Glutamatergic neuron (in vitro differentiated cells): ENCODE results near the gene GUCA1A. TPM values are rescaled to one million over a fixed set of nuclear protein-coding genes. Genes with fewer than 3 reads are reported as not detected.
A peak's percentile ranks its signal among the peaks of the same experiment; 100 is the strongest.

Experiments
- DNase-seq: peaks from one replicate; pipeline ENCODE4 v3.0.0; 2022
- H3K27ac Mint-ChIP-seq: one replicate; pipeline ENCODE4 v1.8.0; 2020; ENCODE audit warnings: mild to moderate bottlenecking, mixed read lengths, inconsistent platforms; ENCODE audit not compliant: unreplicated experiment
- H3K27me3 Mint-ChIP-seq: one replicate; pipeline ENCODE4 v1.8.0; 2020; ENCODE audit warnings: mild to moderate bottlenecking, moderate library complexity, mixed read lengths, inconsistent platforms; ENCODE audit not compliant: unreplicated experiment
- H3K36me3 Mint-ChIP-seq: one replicate; pipeline ENCODE4 v1.8.0; 2020; ENCODE audit warnings: mild to moderate bottlenecking, mixed read lengths, inconsistent platforms; ENCODE audit not compliant: unreplicated experiment
- H3K4me1 Mint-ChIP-seq: one replicate; pipeline ENCODE4 v1.8.0; 2020; ENCODE audit warnings: mild to moderate bottlenecking, low read depth, mixed read lengths, inconsistent platforms; ENCODE audit not compliant: unreplicated experiment
- H3K4me3 Mint-ChIP-seq: one replicate; pipeline ENCODE4 v1.8.0; 2020; ENCODE audit warnings: mild to moderate bottlenecking, mixed read lengths, inconsistent platforms; ENCODE audit not compliant: unreplicated experiment
- H3K9me3 Mint-ChIP-seq: one replicate; pipeline ENCODE4 v1.8.0; 2020; ENCODE audit warnings: mild to moderate bottlenecking, moderate library complexity, mixed read lengths, inconsistent platforms; ENCODE audit not compliant: unreplicated experiment
- total RNA-seq: library from RNA; stranded (reverse); fragmentation: NEBNext Ultra II Directional; extraction: Animal tissue kit (Norgen Biotek cat#: 25700); gene quantifications from one replicate; pipeline ENCODE4 v1.2.1, GENCODE V29; 2021; ENCODE audit not compliant: unreplicated experiment
- TF ChIP-seq, protein P1 (sequence below): fragments of 200-600 bp; sonication (generic); IDR thresholded peaks from one replicate; pipeline ENCODE4 v1.5.0; 2021; ENCODE audit not compliant: partially characterized antibody, unreplicated experiment

GUCA1A gene
- total RNA-seq, 1 donor from 2014 or later: 2.2 TPM

DNA sequence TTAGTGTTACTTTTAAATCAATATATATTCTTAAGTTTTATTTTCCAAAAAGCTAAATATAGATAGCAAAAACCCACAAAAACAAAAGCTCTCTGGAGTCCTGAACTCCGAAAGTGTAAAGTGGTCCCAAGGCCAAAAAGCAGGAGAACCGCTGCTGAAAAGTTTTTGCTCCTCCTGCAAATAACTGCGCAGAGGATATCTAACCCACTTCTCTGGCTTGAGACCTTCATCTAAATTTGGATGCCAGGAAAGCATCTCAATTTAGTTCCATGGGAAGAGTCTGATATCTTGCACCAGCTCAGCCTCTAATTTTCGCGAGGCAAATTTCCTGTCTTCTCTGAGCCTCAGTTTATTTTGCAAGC lies 44.0 kb downstream of the GUCA1A start:
- Mint-ChIP-seq H3K4me1 (peaks cover 4% of the 10 kb centered on the region), H3K4me3 (peak overlapping the region; percentile 99), H3K27ac (peak overlapping the region; percentile 94), H3K9me3 (no peaks in the 10 kb centered on the region), H3K36me3 (no peaks in the 10 kb centered on the region), H3K27me3 (no peaks in the 10 kb centered on the region)
- DNase-seq: no peak
- TF ChIP-seq, protein P1, sequence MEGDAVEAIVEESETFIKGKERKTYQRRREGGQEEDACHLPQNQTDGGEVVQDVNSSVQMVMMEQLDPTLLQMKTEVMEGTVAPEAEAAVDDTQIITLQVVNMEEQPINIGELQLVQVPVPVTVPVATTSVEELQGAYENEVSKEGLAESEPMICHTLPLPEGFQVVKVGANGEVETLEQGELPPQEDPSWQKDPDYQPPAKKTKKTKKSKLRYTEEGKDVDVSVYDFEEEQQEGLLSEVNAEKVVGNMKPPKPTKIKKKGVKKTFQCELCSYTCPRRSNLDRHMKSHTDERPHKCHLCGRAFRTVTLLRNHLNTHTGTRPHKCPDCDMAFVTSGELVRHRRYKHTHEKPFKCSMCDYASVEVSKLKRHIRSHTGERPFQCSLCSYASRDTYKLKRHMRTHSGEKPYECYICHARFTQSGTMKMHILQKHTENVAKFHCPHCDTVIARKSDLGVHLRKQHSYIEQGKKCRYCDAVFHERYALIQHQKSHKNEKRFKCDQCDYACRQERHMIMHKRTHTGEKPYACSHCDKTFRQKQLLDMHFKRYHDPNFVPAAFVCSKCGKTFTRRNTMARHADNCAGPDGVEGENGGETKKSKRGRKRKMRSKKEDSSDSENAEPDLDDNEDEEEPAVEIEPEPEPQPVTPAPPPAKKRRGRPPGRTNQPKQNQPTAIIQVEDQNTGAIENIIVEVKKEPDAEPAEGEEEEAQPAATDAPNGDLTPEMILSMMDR: no peak

- no peaks in the 10 kb centered on the region for H3K36me3 Mint-ChIP-seq
- H3K27ac Mint-ChIP-seq: peak within 1 kb of the TSS; percentile 94
- H3K4me1 Mint-ChIP-seq: peaks cover 2% of the 10 kb centered on the region
- no peaks in the 10 kb centered on the region for H3K27me3 Mint-ChIP-seq
- TF ChIP-seq, protein P1: no peak
- peak within 1 kb of the TSS; percentile 99 for H3K4me3 Mint-ChIP-seq
- no peaks in the 10 kb centered on the region for H3K9me3 Mint-ChIP-seq
- peak; percentile 91 for DNase-seq
Measured at GRCh38 chr6:42217519-42218367, 44.6 kb downstream of the GUCA1A start, which contains the start of gene MRPS10. TSS of gene MRPS10 (minus strand) at chr6:42217861. CDS start at chr6:42217849, 12 bp downstream.

- TF ChIP-seq, protein P1: no peak
- H3K27ac Mint-ChIP-seq: no peak overlapping the region
- H3K36me3 Mint-ChIP-seq: no peaks in the 10 kb centered on the region
- no peaks in the 10 kb centered on the region for H3K27me3 Mint-ChIP-seq
- no peak for DNase-seq
- no peaks in the 10 kb centered on the region for H3K9me3 Mint-ChIP-seq
- H3K4me1 Mint-ChIP-seq: peaks cover 2% of the 10 kb centered on the region
- no peak overlapping the region for H3K4me3 Mint-ChIP-seq
Measured at GRCh38 chr6:42220807-42221206, 47.6 kb downstream of the GUCA1A start.

DNA sequence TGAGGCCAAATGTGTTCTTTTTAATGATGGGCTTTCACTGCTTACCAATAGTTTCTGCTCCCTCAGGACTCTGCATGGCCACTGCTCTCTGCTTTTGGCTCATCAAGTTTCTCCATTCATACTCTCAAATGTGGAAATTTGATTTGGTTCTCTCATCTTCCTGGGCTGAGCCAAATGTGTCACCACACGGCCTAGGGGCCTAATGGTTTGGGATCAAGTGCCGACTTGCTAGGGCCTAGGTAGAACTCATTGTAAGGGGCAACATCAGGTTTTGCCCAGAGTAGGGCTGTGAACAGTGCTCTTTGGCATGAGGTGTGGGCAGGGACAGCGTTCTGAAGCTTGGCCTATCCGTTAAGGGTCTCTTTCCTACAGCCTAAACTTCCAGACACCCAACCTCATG lies 48.4 kb downstream of the GUCA1A start:
- TF ChIP-seq, protein P1: no peak
- no peak overlapping the region for H3K4me3 Mint-ChIP-seq
- no peak overlapping the region for H3K27ac Mint-ChIP-seq
- no peaks in the 10 kb centered on the region for H3K36me3 Mint-ChIP-seq
- no peaks in the 10 kb centered on the region for H3K9me3 Mint-ChIP-seq
- no peak for DNase-seq
- peaks cover 2% of the 10 kb centered on the region for H3K4me1 Mint-ChIP-seq
- no peaks in the 10 kb centered on the region for H3K27me3 Mint-ChIP-seq

GRCh38 chr6:42222448-42222847 lies 49.3 kb downstream of the GUCA1A start:
- TF ChIP-seq, protein P1: no peak
- no peak overlapping the region for H3K27ac Mint-ChIP-seq
- H3K4me3 Mint-ChIP-seq: no peak overlapping the region
- H3K4me1 Mint-ChIP-seq: no peaks in the 10 kb centered on the region
- H3K36me3 Mint-ChIP-seq: no peaks in the 10 kb centered on the region
- no peaks in the 10 kb centered on the region for H3K9me3 Mint-ChIP-seq
- no peak for DNase-seq
- no peaks in the 10 kb centered on the region for H3K27me3 Mint-ChIP-seq
